Stimulated activated CD8-positive, alpha-beta memory T cell treated with anti-CD3 and anti-CD28 coated beads, Interleukin-7, amount 100 ng/mL, for 48 hours (primary cell): ENCODE measurements around the gene SENP2.
"Not testable (repeated sequence)": the region's sequence is repeated elsewhere in the genome, so short reads cannot be mapped to it uniquely, and the experiment has no call there.

ENCODE experiments used
- DNase-seq, 2 donors: peaks; one replicate each; pipeline ENCODE4 v3.0.0-alpha.2; 2020; ENCODE audit warnings: low read depth in 1 of 2; ENCODE audit errors: extremely low read depth in 1 of 2

Gene SENP2

DNA sequence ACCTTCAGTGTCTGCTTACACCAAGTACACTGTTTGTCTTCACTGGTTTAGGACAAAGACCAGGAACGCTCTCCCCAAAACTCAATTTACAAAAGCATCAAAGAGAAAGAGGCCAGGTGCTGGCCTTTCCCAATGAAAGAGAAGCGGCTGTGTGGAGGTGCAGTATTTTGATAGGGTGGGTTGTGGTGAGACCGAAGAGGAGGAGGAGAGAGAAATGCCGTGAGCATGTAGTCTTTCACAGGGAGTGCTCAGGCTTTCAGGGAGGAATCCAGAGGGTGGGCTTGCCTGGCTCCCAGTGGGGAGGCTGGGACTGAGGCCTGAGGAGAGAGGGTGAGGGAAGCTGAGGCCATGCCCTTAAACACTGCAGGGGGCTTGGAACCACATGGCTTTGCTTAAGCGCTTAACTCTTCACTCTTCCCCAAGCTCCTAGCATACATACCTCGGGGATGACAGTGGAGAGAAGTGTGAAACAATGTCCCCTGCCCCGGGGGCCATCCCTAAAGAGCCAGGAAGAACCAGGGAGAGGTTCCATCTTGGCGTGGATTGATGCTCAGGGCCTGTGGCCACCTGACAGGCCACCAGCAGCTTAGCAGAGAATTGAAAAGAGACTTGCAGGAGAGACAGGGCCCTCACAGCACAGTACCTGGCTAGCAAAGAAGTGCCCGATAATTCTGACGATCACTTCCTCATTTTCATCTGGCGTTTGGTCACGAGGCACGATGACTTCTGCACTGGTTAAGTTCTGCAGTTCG is 60.5 kb downstream of the SENP2 start:
- DNase-seq: no peak

DNA sequence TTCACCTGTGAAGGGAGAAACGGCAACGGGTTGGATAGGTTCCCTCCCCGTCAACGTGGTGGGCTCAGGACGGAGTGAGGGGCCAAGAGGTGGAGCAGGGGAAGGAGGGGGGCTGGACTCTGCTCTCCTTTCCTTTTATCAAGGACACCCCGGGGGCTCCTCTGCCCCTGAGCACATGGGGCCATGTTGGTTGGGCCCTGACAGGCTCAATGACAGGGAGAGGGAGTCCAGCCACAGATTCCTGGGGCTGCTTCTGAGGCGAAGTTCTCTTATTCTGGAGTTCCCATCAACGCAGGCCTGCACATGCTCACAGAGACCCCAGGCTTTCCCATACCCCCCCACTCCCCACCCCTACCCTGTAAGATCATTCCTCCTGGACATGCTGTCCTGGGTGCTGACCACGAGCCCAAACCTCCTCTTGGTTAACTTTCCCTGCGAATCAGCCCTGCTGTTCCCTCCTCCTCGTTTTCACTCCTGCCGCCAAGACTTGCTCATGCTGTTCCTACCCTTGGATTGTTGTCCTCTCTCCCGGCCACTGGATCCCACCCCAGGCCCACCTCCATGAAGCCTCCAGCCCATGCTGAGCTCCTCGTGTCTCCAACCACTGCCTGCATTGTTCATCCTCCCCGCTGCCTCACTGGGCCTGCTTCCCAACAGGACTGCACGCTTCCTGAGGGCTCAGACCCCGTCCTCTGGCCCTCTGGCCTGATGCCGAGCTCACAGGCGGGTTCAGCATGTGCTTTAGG is 61.2 kb downstream of the SENP2 start:
- no peak for DNase-seq

DNA sequence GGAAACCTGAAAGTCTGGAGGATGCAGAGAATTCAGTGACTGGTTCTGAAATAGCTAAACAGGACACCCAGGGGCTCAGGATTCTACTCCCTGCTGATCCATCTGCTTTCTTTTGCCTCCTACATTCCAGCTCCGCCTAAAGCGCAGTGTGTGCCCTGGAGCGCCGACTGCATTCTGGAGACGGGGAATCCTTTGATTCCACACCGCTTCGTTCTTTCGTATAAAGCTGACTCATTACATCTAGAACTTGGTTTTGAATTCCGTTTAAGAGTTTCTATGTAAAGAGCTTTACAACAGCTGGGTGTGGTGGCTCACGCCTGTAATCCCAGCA is 61.8 kb downstream of the SENP2 start:
- DNase-seq: no peak

DNA sequence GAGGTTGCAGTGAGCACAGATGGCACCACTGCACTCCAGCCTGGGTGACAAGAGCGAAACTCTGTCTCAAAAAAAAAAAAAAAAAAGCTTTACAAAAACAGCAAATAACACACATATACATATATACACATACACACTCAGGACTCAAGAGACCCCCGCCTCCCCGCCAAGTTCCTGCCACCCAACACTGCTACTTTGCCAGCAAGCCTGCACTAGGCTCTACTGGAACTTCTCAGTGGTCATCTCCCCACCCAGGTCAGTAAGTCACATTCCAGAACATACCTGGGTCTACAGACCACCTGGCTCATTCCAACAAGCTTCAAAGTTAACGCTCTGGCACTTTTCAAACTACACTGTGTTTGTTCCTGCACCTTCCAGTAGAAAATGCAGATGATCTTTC is 62.3 kb downstream of the SENP2 start:
- no peak for DNase-seq

GRCh38 chr3:185649414-185649813 is 63.3 kb downstream of the SENP2 start:
- DNase-seq: no peak

- DNase-seq: no peak
Measured at GRCh38 chr3:185651971-185652370, 65.9 kb downstream of the SENP2 start.

DNA sequence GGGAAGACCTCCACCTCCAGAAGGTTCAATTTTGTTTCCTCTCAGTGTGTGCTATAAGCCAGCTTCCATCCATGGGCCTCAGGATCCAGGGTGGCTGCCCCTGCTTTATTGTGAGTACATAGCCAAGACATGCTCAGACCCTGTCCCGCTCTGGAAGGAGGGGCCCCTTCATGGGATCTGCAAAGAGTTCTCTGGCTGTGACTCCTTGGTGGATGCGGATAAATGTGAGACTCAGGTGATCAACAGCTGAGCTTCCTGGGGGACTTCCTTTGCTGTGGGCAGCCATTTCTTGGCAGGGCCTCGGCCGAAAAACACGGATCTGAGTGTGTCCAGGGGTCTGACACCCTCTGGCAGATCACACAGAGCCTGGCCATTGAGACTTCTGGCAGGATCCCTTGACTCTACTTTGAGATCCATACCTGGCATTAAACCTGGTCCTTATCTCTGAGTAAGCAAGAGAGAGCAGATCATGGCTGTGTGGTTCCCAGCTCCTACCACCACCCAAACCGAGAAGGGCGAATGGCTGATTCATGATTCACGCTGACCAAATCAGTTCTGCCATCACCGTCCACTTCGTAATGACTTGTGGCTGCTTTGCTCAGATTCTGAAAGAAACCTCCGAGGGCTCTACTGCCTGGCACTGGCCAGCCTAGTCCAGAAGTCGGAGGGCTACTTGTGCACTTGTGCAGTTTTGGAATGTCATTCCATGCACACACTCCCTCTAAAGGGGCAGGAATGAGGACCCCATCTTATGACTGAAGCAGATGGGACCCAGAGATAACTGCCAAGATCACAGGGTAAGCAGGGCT is 68.1 kb downstream of the SENP2 start:
- no peak for DNase-seq

- DNase-seq: no peak
Measured at GRCh38 chr3:185654758-185655145, 68.7 kb downstream of the SENP2 start.

DNA sequence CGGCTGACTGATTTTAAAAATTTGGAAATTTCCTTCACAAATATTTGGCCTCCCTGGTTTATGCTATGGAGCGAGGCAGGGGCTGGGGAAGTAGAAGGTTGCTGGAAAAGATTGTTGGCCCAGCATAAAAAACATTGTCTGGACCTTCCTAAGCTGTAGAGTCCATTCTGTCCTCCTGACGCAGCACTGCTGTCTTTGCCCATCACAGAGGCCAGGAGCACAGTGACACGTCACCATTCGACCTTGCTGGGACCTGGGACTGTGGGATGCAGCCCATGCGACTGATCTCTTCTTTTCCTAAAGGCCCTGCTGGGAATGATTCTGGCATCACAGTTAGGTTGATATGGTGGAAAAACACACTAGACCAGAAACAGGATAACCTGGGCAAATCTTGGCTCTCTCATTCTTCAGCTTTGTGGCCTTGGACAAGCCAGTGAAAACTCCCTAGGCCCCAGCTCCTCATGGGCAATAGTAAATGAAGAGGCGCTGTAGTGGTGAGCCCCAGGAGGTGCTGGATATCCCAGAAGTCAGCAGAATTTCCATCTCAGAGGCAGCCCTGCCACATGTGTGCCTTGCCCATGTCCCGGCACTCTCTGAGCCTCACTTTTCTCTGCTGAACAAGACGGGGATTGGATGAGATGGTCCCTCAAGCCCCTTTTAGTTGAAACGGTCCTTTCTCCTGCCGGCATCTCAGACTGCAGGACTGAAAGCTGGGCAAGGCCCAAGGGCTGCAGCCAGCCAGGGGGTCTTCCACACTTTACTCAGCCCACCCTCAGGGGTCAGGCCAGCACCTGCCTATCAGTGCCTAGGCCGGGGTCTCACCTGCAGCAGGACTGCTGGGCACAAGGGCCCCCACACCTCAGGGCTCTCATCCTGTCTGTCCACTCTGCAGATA is 69.6 kb downstream of the SENP2 start:
- no peak for DNase-seq

- DNase-seq: no peak
Measured at GRCh38 chr3:185656321-185656840, 70.3 kb downstream of the SENP2 start.

GRCh38 chr3:185657211-185657610 is 71.1 kb downstream of the SENP2 start:
- no peak for DNase-seq

DNA sequence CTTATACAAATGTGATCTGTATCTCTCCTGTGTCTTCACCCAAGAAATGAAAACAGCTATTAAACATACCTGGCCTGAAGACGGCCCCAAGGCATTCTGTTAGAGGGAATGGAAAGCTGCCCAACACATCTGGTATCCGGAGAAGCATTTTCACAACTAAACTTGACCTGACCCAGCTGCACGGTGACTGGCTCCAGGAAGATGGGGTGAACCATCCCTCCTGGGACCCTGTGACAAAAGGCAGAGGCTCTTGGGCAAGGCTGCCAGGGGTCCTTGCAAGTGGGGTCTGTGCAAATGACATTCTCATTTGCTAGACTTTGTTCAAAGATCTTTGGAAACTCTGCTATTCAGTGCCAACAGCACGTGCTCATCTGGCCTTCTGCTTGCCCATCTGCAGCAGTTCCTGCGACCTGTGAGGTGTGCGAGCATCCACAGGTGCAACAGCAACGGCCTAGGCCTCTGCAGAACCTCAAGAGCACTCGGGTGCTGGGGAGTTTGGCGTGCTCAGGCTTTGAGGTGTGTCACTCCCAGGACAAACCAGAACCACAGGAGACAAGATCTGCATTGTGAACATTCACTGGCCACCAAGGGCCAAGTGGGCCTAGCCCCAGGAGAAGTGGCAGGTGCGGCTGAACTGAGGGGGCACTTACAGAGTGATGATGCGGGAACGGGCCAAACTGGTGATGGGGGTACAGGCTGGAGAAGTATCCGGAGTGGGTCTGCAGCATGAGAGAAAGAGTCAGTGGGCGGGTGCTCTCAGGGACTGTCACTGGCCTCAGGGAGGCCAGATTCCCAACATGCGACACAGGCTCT is 71.8 kb downstream of the SENP2 start:
- no peak for DNase-seq

DNA sequence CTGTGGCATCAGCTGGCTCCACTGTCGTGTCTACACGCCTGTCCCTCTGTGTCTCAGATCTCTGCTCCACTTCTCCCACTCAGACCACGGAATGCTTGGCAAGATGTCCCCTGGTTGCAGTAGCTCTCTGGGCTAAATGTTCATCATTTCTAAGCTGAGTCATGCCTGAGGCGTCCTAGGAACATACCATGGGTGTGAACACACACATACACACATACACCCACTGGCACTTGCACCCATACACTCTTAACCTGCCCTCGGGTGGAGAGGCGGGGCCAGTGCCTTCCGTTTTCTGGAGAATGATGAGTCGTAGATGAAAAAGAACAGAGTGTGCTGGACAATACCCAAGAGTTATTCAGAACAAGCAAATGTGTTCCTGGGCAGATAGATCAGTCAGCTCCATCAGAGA is 72.4 kb downstream of the SENP2 start:
- peak in 1 of 2 donors; percentile 12 for DNase-seq

DNA sequence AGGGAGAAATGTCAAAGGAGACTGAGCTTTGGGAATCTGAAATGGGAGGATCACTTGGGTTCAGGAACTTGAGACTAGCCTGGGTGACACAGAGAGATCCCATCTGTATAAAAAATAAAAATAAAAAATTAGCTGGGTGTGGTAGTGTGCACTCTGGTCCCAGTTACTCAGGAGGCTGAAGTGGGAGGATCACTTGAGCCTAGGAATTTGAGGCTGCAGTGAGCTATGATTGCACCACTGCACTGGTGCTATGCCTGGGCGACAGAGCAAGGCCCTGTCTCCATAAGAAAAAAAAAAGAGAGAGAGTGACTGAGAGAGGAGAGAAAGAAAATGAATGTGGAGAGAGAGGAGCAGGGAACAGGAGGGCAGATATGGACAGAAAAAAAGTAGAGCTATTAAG is 72.8 kb downstream of the SENP2 start:
- no peak for DNase-seq

DNA sequence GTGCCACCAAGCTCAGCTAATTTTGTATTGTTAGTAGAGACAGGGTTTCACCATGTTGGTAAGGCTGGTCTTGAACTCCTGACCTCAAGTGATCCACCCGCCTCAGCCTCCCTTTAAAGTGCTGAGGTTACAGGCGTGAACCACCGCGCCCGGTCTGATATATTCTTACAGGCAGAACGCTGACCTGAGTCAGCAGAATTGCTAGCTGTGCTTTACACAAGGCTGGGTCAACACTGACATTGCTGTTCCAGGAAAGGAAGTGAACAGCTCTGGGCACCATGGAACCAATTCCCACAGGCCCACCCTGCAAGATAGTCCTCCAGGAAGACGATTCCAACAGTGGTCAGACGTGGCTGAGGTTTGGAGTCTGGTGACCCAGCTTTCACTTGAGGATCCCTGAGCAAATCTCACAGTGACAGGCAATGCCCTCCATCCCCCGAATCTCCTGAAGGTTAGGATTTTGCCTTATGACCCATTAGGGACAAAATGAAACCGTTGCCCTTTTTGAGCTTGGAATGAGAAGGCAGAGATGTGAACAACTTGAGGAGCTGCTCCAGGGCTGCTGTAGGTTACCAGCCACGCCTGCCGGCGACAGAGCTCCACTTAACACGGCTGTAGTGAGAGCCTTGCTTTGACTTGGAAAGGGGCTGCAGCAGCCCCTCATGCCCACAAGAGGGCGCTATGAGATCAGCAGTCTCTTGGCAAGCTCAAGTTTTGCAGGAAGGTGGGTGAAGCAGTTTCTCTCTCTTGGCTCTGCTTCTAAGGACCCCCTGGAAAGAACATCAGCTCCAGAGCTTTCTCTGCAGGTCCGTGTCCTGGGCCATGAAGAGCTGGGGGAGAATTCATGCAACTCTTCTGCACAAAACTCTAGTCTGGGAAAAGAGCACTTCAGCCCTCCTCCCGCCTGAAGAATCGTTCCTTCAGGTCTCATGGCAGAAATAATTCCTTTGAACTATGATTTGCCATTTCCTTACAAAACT is 74.1 kb downstream of the SENP2 start:
- peak; percentile 25 to 42 for DNase-seq

DNA sequence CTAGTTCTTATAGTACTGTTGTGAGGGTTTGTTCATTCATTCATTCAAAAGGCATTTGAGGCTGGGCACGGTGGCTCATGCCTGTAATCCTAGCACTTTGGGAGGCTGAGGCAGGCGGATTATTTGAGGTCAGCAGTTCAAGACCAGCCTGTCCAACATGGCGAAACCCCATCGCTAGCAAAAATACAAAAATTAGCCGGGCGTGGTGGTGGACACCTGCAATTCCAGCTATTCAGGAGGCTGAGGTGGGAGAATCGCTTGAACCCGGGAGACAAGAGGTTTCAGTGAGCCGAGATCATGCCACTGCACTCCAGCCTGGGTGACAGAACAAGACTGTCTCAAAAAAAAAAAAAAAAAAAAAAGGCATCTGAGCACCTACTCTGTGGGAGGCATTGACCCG is 75.2 kb downstream of the SENP2 start:
- DNase-seq: not testable (repeated sequence)

- DNase-seq: no peak
Measured at GRCh38 chr3:185661772-185662171, 75.7 kb downstream of the SENP2 start.

- DNase-seq: no peak
Measured at GRCh38 chr3:185663929-185664328, 77.8 kb downstream of the SENP2 start.

GRCh38 chr3:185667574-185667973 is 81.5 kb downstream of the SENP2 start:
- DNase-seq: no peak
